Measurements from ENCODE around the gene SCN2B.

The SCN2B gene

GRCh38 chr11:118175031-118175992 is 1.1 kb downstream of the SCN2B start:
- DNase-seq (ENCODE audit: low read depth, low spot score), result no peak

GRCh38 chr11:118174006-118174567 is 2.4 kb downstream of the SCN2B start:
- DNase-seq (ENCODE audit: low read depth, low spot score), result no peak

- no peak for DNase-seq (ENCODE audit: low read depth, low spot score)
Observed at GRCh38 chr11:118172356-118172755, 4.1 kb downstream of the SCN2B start.

GRCh38 chr11:118171269-118172062 is 5.0 kb downstream of the SCN2B start:
- DNase-seq (ENCODE audit: low read depth, low spot score), result no peak

- no peak for DNase-seq (ENCODE audit: low read depth, low spot score)
Observed at GRCh38 chr11:118170882-118171268, 5.6 kb downstream of the SCN2B start.

- no peak for DNase-seq (ENCODE audit: low read depth, low spot score)
Observed at GRCh38 chr11:118170231-118170630, 6.2 kb downstream of the SCN2B start.

- no peak for DNase-seq (ENCODE audit: low read depth, low spot score)
Observed at GRCh38 chr11:118169300-118170140, 6.9 kb downstream of the SCN2B start.

GRCh38 chr11:118168751-118169150 is 7.7 kb downstream of the SCN2B start:
- no peak for DNase-seq (ENCODE audit: low read depth, low spot score)

GRCh38 chr11:118168316-118168715 is 8.1 kb downstream of the SCN2B start:
- DNase-seq (ENCODE audit: low read depth, low spot score), result no peak

GRCh38 chr11:118167906-118168305 is 8.5 kb downstream of the SCN2B start:
- no peak for DNase-seq (ENCODE audit: low read depth, low spot score)

GRCh38 chr11:118167253-118167652 is 9.2 kb downstream of the SCN2B start:
- DNase-seq (ENCODE audit: low read depth, low spot score), result no peak

GRCh38 chr11:118166641-118167040 is 9.8 kb downstream of the SCN2B start:
- DNase-seq (ENCODE audit: low read depth, low spot score), result no peak

GRCh38 chr11:118164885-118165284 is 11.6 kb downstream of the SCN2B start:
- no peak for DNase-seq (ENCODE audit: low read depth, low spot score)

GRCh38 chr11:118163494-118163893 is 12.9 kb downstream of the SCN2B start:
- DNase-seq (ENCODE audit: low read depth, low spot score), result no peak

- DNase-seq (ENCODE audit: low read depth, low spot score), result no peak
Observed at GRCh38 chr11:118162846-118163245, 13.6 kb downstream of the SCN2B start.

- DNase-seq (ENCODE audit: low read depth, low spot score), result no peak
Observed at GRCh38 chr11:118161786-118162185, 14.7 kb downstream of the SCN2B start.

- no peak for DNase-seq (ENCODE audit: low read depth, low spot score)
Observed at GRCh38 chr11:118157186-118157895, 19.1 kb downstream of the SCN2B start.

- DNase-seq (ENCODE audit: low read depth, low spot score), result no peak
Observed at GRCh38 chr11:118156531-118157185, 19.8 kb downstream of the SCN2B start.

GRCh38 chr11:118155776-118156530 is 20.5 kb downstream of the SCN2B start:
- DNase-seq (ENCODE audit: low read depth, low spot score), result no peak

All from iPS DF 19.7 (cell line).